Karpas-422 (cell line): Measurements from ENCODE around the gene CDK14. TPM values are rescaled to one million over a fixed set of nuclear protein-coding genes. Genes with fewer than 3 reads are reported as not detected.

Experiments
- DNase-seq: peaks from one replicate; pipeline ENCODE4 v3.0.0-alpha.2; 2015
- H2AFZ ChIP-seq: fragments of 200-600 bp; sonication (generic); 2 replicates; pipeline ENCODE4 v1.6.1; 2014; ENCODE audit warnings: antibody characterized with exemption, low read length, mixed read lengths
- H3K27ac ChIP-seq: fragments of 200-600 bp; sonication (generic); 2 replicates; pipeline ENCODE4 v1.5.1; 2014; ENCODE audit warnings: mild to moderate bottlenecking, low read length, moderate library complexity
- H3K27me3 ChIP-seq: fragments of 200-600 bp; sonication (generic); 2 replicates; pipeline ENCODE4 v1.6.1; 2014; ENCODE audit warnings: low read length, mixed read lengths
- H3K36me3 ChIP-seq: fragments of 200-600 bp; sonication (generic); 2 replicates; pipeline ENCODE4 v1.6.1; 2014; ENCODE audit warnings: low read length, mixed read lengths; ENCODE audit not compliant: insufficient read depth
- H3K4me1 ChIP-seq: fragments of 200-600 bp; sonication (generic); 2 replicates; pipeline ENCODE4 v1.6.1; 2014; ENCODE audit warnings: mild to moderate bottlenecking, low read length, mixed read lengths
- H3K4me2 ChIP-seq: fragments of 200-600 bp; sonication (generic); 2 replicates; pipeline ENCODE4 v1.6.1; 2014; ENCODE audit warnings: low read length, low read depth, mild to moderate bottlenecking; ENCODE audit not compliant: poor library complexity, severe bottlenecking
- H3K4me3 ChIP-seq: fragments of 200-600 bp; sonication (generic); 2 replicates; pipeline ENCODE4 v1.5.1; 2014; ENCODE audit warnings: mild to moderate bottlenecking, antibody characterized with exemption, low read length, mixed read lengths
- H3K79me2 ChIP-seq: fragments of 200-600 bp; sonication (generic); 2 replicates; pipeline ENCODE4 v1.6.1; 2014; ENCODE audit warnings: mild to moderate bottlenecking, low read length, mixed read lengths
- H3K9ac ChIP-seq: fragments of 200-600 bp; sonication (generic); 2 replicates; pipeline ENCODE4 v1.6.0; 2014; ENCODE audit warnings: low read length
- H3K9me2 ChIP-seq: fragments of 200-600 bp; sonication (generic), shearing (Covaris generic); replicated peaks from 2 replicates; pipeline ENCODE4 v1.6.0; 2014; ENCODE audit warnings: mild to moderate bottlenecking, low read length, moderate library complexity; ENCODE audit not compliant: insufficient read depth
- H3K9me3 ChIP-seq: fragments of 300-700, 200-600 bp; sonication (generic); 2 replicates; pipeline ENCODE4 v1.6.1; 2014; ENCODE audit warnings: low read length, mixed read lengths
- H4K20me1 ChIP-seq: fragments of 200-600 bp; sonication (generic); 2 replicates; pipeline ENCODE4 v1.6.1; 2014; ENCODE audit warnings: mild to moderate bottlenecking, antibody characterized with exemption, low read length, low read depth; ENCODE audit not compliant: insufficient read depth
- total RNA-seq: library from RNA; depleted of rRNA; stranded (reverse); fragments of >200 nt; shearing (Covaris generic); gene quantifications from 2 replicates; pipeline ENCODE4 v1.2.3, GENCODE V29; 2014; ENCODE audit warnings: low replicate concordance

The CDK14 gene
- total RNA-seq, 1 experiment from 2014 or later, result 121 TPM

- peak overlapping the region; percentile 1; the same call in 1 of the 2 replicates for H3K27ac ChIP-seq
Observed at GRCh38 chr7:90892213-90892612, 296.1 kb downstream of the CDK14 start.

GRCh38 chr7:90894122-90894521, 298.0 kb downstream of the CDK14 start:
- Histone ChIP-seq H3K4me3 (no peak overlapping the region), H3K79me2 (peaks cover 77% of the 10 kb centered on the region), H3K9me3 (no peaks in the 10 kb centered on the region), H3K9me2 (no peaks in the 10 kb centered on the region), H3K27me3 (no peaks in the 10 kb centered on the region), H2AFZ (no peak overlapping the region), H3K36me3 (no peaks in the 10 kb centered on the region), H4K20me1 (no peaks in the 10 kb centered on the region), H3K4me2 (peak overlapping the region; percentile 32), H3K27ac (peak overlapping the region; percentile 50), H3K9ac (no peak overlapping the region), H3K4me1 (peaks cover 48% of the 10 kb centered on the region)
- DNase-seq, result peak; percentile 57

More at GRCh38 chr7:90892213-90892612, 296.1 kb downstream of the CDK14 start:
- H3K9me2 ChIP-seq, result no peaks in the 10 kb centered on the region
- no peaks in the 10 kb centered on the region for H3K36me3 ChIP-seq
- no peak overlapping the region for H3K4me3 ChIP-seq
- H3K9me3 ChIP-seq, result no peaks in the 10 kb centered on the region
- no peaks in the 10 kb centered on the region for H3K27me3 ChIP-seq
- no peaks in the 10 kb centered on the region for H4K20me1 ChIP-seq
- peaks cover 52% of the 10 kb centered on the region for H3K4me1 ChIP-seq
- no peak overlapping the region for H2AFZ ChIP-seq
- DNase-seq, result no peak
- no peak overlapping the region for H3K4me2 ChIP-seq
- H3K79me2 ChIP-seq, result peaks cover 77% of the 10 kb centered on the region
- H3K9ac ChIP-seq, result no peak overlapping the region

GRCh38 chr7:90896458-90896857, 300.3 kb downstream of the CDK14 start:
- Histone ChIP-seq H3K4me2 (no peak overlapping the region), H4K20me1 (no peaks in the 10 kb centered on the region), H3K27me3 (no peaks in the 10 kb centered on the region), H3K9me3 (no peaks in the 10 kb centered on the region), H3K9ac (no peak overlapping the region), H3K4me3 (no peak overlapping the region), H3K4me1 (peaks cover 32% of the 10 kb centered on the region), H3K36me3 (peaks cover 11% of the 10 kb centered on the region; the same call in 1 of the 2 replicates), H3K79me2 (peaks cover 67% of the 10 kb centered on the region), H3K9me2 (no peaks in the 10 kb centered on the region), H3K27ac (no peak overlapping the region), H2AFZ (no peak overlapping the region)
- DNase-seq, result no peak

- Histone ChIP-seq H3K4me2 (no peak overlapping the region), H3K27ac (no peak overlapping the region), H3K4me3 (no peak overlapping the region), H2AFZ (no peak overlapping the region), H3K4me1 (peaks cover 19% of the 10 kb centered on the region), H3K9me3 (no peaks in the 10 kb centered on the region), H3K27me3 (no peaks in the 10 kb centered on the region), H3K9me2 (no peaks in the 10 kb centered on the region), H3K36me3 (peaks cover 11% of the 10 kb centered on the region; the same call in 1 of the 2 replicates), H3K79me2 (peaks cover 54% of the 10 kb centered on the region), H4K20me1 (no peaks in the 10 kb centered on the region), H3K9ac (no peak overlapping the region)
- DNase-seq, result no peak
Observed at GRCh38 chr7:90897961-90898469, 301.9 kb downstream of the CDK14 start.

GRCh38 chr7:90900628-90901356, 304.7 kb downstream of the CDK14 start:
- Histone ChIP-seq H3K9me3 (no peaks in the 10 kb centered on the region), H3K4me3 (no peak overlapping the region), H4K20me1 (no peaks in the 10 kb centered on the region), H3K27me3 (no peaks in the 10 kb centered on the region), H3K79me2 (peaks cover 54% of the 10 kb centered on the region), H3K27ac (no peak overlapping the region), H3K4me2 (no peak overlapping the region), H3K36me3 (peaks cover 11% of the 10 kb centered on the region; the same call in 1 of the 2 replicates), H3K9me2 (no peaks in the 10 kb centered on the region), H3K9ac (no peak overlapping the region), H3K4me1 (no peaks in the 10 kb centered on the region), H2AFZ (no peak overlapping the region)
- no peak for DNase-seq

- H3K9me2 ChIP-seq, result no peaks in the 10 kb centered on the region
- DNase-seq, result no peak
- no peaks in the 10 kb centered on the region for H3K27me3 ChIP-seq
- H3K36me3 ChIP-seq, result peaks cover 14% of the 10 kb centered on the region; the same call in 1 of the 2 replicates
- no peak overlapping the region for H3K27ac ChIP-seq
- no peaks in the 10 kb centered on the region for H3K4me1 ChIP-seq
- H3K9me3 ChIP-seq, result no peaks in the 10 kb centered on the region
- no peak overlapping the region for H3K9ac ChIP-seq
- no peak overlapping the region for H2AFZ ChIP-seq
- no peak overlapping the region for H3K4me2 ChIP-seq
- H4K20me1 ChIP-seq, result no peaks in the 10 kb centered on the region
- no peak overlapping the region for H3K4me3 ChIP-seq
- H3K79me2 ChIP-seq, result peaks cover 46% of the 10 kb centered on the region
Observed at GRCh38 chr7:90903841-90904240, 307.7 kb downstream of the CDK14 start.

GRCh38 chr7:90910136-90910535, 314.0 kb downstream of the CDK14 start:
- Histone ChIP-seq H3K36me3 (peaks cover 14% of the 10 kb centered on the region), H3K4me3 (no peak overlapping the region), H3K27me3 (no peaks in the 10 kb centered on the region), H3K79me2 (peaks cover 63% of the 10 kb centered on the region), H3K27ac (no peak overlapping the region), H2AFZ (no peak overlapping the region), H3K4me1 (no peaks in the 10 kb centered on the region), H3K9ac (no peak overlapping the region), H3K9me3 (no peaks in the 10 kb centered on the region), H3K4me2 (no peak overlapping the region), H4K20me1 (no peaks in the 10 kb centered on the region), H3K9me2 (no peaks in the 10 kb centered on the region; the same call in 1 of the 2 replicates)
- no peak for DNase-seq

GRCh38 chr7:90916319-90916718, 320.2 kb downstream of the CDK14 start:
- Histone ChIP-seq H2AFZ (no peak overlapping the region), H3K4me1 (peaks cover 4% of the 10 kb centered on the region; the same call in 1 of the 2 replicates), H3K9me2 (no peaks in the 10 kb centered on the region)

More at GRCh38 chr7:90916319-90916718, 320.2 kb downstream of the CDK14 start:
- H4K20me1 ChIP-seq, result no peaks in the 10 kb centered on the region
- H3K27ac ChIP-seq, result no peak overlapping the region
- H3K9me3 ChIP-seq, result no peaks in the 10 kb centered on the region
- H3K36me3 ChIP-seq, result peaks cover 19% of the 10 kb centered on the region; the same call in 1 of the 2 replicates
- no peak overlapping the region for H3K4me2 ChIP-seq
- H3K27me3 ChIP-seq, result no peaks in the 10 kb centered on the region
- no peak overlapping the region for H3K4me3 ChIP-seq
- peaks cover 41% of the 10 kb centered on the region for H3K79me2 ChIP-seq
- H3K9ac ChIP-seq, result no peak overlapping the region
- DNase-seq, result no peak
